Measurements from ENCODE around the gene IL10RB. TPM values are rescaled to one million over a fixed set of nuclear protein-coding genes. Genes with fewer than 3 reads are reported as not detected.

Gene IL10RB
- total and polyA plus RNA-seq, 2 experiments from 2014 or later: 27.1 to 29.2 TPM

DNA sequence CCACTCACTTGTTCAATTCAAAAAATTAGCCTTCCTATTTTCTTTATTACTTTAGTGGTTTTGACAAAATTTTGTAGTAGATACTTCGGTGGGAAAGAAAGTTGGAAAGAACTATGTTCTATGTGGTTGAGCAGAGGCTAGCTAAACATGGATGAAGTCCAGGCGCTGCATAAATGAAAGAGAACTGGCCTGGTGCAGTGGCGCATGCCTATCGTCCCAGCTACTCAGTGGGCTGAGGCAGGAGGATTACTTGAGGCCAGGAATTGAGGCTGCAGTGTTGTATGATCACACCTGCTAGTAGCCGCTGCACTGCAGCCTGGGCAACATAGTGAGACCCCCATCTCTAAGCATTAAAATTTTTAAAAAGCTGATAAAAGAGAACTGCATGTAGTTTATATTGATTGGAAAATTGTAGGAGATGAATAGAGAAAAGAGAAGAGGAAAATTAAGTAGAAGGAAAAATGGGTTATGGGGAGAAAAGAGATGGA, 79.6 kb downstream of the IL10RB start:
- Histone ChIP-seq H3K79me2 (peaks cover 3% of the 10 kb centered on the region), H3K27me3 (no peaks in the 10 kb centered on the region), H3K4me2 (no peak overlapping the region), H3K4me1 (ENCODE audit: insufficient read depth) (no peaks in the 10 kb centered on the region), H3K27ac (no peak overlapping the region), H3K9me2 (replicated peaks; ENCODE audit: insufficient read depth) (no peaks in the 10 kb centered on the region), H3K36me3 (replicated peaks; ENCODE audit: insufficient read depth, low read depth) (no peaks in the 10 kb centered on the region), H3K9me3 (ENCODE audit: low read depth) (no peaks in the 10 kb centered on the region), H3K4me3 (no peak overlapping the region), H4K20me1 (ENCODE audit: insufficient read depth, poor library complexity, severe bottlenecking) (no peaks in the 10 kb centered on the region), H2AFZ (no peak overlapping the region)
- TF ChIP-seq EZH2phosphoT487 (IDR thresholded peaks at IDR 0.05; ENCODE audit: low read depth, severe bottlenecking, unreplicated experiment) (no peak), CTCF (IDR thresholded peaks at IDR 0.05; ENCODE audit: poor library complexity) (no peak), EZH2 (IDR thresholded peaks at IDR 0.05; ENCODE audit: borderline replicate concordance) (no peak)
- no peak for DNase-seq (ENCODE audit: low spot score)
- 97% methylated on average over 5 of the region's 5 CpGs for WGBS (ENCODE audit: low lambda C conversion rate, missing lambda C conversion rate)

Other genes starting within 250 kb of the IL10RB start
- not detected in 2 replicates for gene OLIG2, start 240.4 kb upstream of the IL10RB start, total RNA-seq
- not detected in 2 replicates for gene OLIG2, start 240.4 kb upstream of the IL10RB start, polyA plus RNA-seq
- gene OLIG1, start 196.2 kb upstream of the IL10RB start, total RNA-seq: not detected in 2 replicates
- gene OLIG1, start 196.2 kb upstream of the IL10RB start, polyA plus RNA-seq: not detected in 2 replicates
- 18.2 and 19.9 TPM in 2 replicates for gene IFNAR2, start 36.4 kb upstream of the IL10RB start, total RNA-seq
- gene IFNAR2, start 36.4 kb upstream of the IL10RB start, polyA plus RNA-seq: 18.5 and 19.6 TPM in 2 replicates
- gene IFNAR1, start 58.6 kb downstream of the IL10RB start, total RNA-seq: 23.1 and 26.9 TPM in 2 replicates
- 29.0 and 33.4 TPM in 2 replicates for gene IFNAR1, start 58.6 kb downstream of the IL10RB start, polyA plus RNA-seq
- 53.4 and 66.8 TPM in 2 replicates for gene IFNGR2, start 137.0 kb downstream of the IL10RB start, total RNA-seq
- gene IFNGR2, start 137.0 kb downstream of the IL10RB start, polyA plus RNA-seq: 60.2 and 66.7 TPM in 2 replicates
- gene TMEM50B, start 213.6 kb downstream of the IL10RB start, total RNA-seq: 67.5 and 88.0 TPM in 2 replicates
- gene TMEM50B, start 213.6 kb downstream of the IL10RB start, polyA plus RNA-seq: 73.1 and 80.9 TPM in 2 replicates
- gene DNAJC28, start 225.3 kb downstream of the IL10RB start, total RNA-seq: 3.8 and 5.8 TPM in 2 replicates
- 1.2 and 2.0 TPM in 2 replicates for gene DNAJC28, start 225.3 kb downstream of the IL10RB start, polyA plus RNA-seq

Measured in hepatocyte (in vitro differentiated cells).